ENCODE results near the gene CEP70. TPM values are rescaled to one million over a fixed set of nuclear protein-coding genes. Genes with fewer than 3 reads are reported as not detected.

CEP70 gene, protein sequence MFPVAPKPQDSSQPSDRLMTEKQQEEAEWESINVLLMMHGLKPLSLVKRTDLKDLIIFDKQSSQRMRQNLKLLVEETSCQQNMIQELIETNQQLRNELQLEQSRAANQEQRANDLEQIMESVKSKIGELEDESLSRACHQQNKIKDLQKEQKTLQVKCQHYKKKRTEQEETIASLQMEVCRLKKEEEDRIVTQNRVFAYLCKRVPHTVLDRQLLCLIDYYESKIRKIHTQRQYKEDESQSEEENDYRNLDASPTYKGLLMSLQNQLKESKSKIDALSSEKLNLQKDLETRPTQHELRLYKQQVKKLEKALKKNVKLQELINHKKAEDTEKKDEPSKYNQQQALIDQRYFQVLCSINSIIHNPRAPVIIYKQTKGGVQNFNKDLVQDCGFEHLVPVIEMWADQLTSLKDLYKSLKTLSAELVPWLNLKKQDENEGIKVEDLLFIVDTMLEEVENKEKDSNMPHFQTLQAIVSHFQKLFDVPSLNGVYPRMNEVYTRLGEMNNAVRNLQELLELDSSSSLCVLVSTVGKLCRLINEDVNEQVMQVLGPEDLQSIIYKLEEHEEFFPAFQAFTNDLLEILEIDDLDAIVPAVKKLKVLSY
- 14.0 and 21.0 TPM in 2 replicates for total RNA-seq

DNA sequence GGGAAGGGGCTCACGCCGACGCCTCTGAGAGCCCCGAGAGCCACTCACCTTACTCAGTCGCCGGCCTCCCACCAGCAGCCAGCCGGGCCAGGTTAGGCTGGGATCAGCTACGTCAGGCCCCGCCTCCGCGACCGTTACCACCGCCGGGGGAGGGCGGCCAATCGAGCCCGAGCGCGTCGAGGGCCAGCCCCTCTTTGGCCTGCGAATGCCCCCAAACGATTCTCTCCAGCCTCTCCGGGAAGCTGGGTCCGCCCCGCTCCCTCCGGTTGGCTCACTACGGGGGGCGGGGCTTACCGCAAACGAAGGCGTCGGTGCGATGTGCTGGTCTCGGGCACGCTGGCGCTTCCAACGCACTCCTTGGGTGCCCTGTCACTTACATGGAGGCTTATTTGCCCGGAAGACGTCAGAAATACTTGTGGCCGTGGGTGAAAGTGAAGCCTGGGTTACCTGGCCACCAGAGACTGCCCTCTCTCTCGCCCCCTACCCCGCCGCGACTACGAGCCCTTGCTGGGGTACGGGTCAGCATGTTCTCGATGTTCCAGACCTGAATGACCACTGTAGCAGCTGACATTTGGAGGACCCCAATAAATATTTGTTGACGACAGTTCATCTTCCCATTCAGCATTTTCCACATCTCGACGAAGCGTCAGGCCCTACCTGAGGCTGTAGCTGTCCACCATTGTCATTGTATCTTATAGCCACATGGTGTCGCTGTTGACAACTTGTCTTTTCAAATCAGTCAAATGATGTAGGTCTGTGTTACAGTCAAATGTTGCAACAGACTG lies at the start of gene CEP70:
Gene CEP70, minus strand, starts transcription at position 111 of the 785 bp plus-strand sequence. CDS start 21,333 bp downstream, outside the sequence.

DNA sequence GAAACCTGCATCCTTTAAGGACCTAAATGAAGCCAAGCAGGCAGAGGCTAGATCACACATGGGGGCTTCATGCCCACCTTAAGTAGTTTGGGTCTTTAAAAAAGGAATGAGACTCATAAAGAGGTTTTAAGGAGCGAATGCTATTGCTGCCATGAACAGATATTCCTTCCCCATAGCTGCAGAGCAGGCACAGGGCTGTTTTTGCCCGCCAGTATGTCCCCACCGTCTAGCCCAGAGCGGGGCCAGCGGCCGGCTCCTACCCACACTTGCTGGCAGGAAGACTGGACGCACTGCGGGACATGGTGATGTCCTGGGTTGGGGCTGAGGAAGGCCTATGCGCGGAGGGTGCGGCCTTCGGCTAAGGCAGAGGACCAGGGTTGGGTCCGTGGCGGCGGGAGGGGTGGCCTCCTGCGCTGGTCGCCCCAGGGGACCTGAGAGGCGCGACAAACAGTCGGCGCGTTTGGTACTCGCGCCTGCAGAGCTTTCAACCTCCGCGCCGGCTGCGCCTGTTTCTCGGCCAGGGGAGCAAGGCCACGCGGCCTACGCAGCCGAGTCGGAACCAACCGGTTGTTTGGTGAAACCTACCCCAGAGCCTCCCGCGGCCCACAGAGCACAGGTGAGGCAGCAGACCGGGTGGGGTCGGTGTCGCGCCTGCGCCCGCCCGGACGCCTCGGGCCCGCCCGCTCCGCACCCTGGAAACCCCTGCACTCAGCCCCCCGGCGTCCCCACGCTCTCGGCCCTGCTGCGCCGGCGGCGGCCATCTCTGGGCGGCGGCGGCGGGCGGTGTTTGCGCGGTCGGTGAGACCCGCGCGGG lies 14.5 kb upstream of the CEP70 start, which contains the start of gene FAIM:
Gene FAIM, plus strand, starts transcription at position 450 of the 814 bp plus-strand sequence. CDS start 10,956 bp downstream, outside the sequence.

Other genes with a start within 250 kb of the CEP70 start
- gene MRAS, start 245.7 kb downstream of the CEP70 start, total RNA-seq, result 7.4 and 15.9 TPM in 2 replicates
- under 0.01 TPM in 1 of 2 replicates, not detected in the other for gene ESYT3, start 159.6 kb downstream of the CEP70 start, total RNA-seq
- gene FAIM, start 14.5 kb upstream of the CEP70 start, total RNA-seq, result 7.1 and 8.5 TPM in 2 replicates
- gene PIK3CB, start 240.7 kb upstream of the CEP70 start, total RNA-seq, result 14.1 and 16.9 TPM in 2 replicates